ENCODE measurements around the gene ADARB2.

DNA sequence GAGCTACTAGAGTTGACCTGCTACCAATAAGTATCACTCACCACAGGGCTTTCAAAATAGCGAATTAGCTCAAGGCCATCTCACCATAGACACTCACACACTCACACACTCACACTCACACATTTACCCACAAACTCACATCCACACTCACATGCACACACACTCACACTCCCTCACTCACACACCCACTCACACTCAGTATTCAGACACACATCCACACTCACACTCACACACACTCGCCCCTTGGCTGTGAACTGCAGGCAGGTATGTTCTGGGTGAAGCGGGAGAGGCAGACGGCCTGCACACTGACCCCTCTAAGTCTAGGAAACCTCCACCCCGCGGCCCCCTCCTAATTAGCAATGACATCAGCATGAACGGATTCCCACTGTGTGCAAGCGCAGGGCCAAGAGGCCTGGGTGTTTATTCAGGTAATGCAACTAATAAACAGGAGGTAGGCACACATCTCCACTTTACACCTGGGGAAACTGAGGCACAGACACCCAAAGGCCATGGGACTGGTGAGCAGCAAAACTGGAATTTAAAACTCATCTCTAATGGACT is 94.6 kb downstream of the ADARB2 start:
- TF ChIP-seq, protein P1, sequence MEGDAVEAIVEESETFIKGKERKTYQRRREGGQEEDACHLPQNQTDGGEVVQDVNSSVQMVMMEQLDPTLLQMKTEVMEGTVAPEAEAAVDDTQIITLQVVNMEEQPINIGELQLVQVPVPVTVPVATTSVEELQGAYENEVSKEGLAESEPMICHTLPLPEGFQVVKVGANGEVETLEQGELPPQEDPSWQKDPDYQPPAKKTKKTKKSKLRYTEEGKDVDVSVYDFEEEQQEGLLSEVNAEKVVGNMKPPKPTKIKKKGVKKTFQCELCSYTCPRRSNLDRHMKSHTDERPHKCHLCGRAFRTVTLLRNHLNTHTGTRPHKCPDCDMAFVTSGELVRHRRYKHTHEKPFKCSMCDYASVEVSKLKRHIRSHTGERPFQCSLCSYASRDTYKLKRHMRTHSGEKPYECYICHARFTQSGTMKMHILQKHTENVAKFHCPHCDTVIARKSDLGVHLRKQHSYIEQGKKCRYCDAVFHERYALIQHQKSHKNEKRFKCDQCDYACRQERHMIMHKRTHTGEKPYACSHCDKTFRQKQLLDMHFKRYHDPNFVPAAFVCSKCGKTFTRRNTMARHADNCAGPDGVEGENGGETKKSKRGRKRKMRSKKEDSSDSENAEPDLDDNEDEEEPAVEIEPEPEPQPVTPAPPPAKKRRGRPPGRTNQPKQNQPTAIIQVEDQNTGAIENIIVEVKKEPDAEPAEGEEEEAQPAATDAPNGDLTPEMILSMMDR (IDR thresholded peaks at IDR 0.05) = no peak
- TF ChIP-seq POLR2A (IDR thresholded peaks at IDR 0.05) = no peak

Measured in Peyer's patch (tissue), 4 donors.